Breast epithelium (tissue), 4 donors: ENCODE results near the gene TBCE. TPM values are rescaled to one million over a fixed set of nuclear protein-coding genes. Genes with fewer than 3 reads are reported as not detected.
"Not testable (repeated sequence)": the region's sequence is repeated elsewhere in the genome, so short reads cannot be mapped to it uniquely, and the experiment has no call there.

Experiments used
- DNase-seq, 2 donors: peaks; one replicate each; pipeline ENCODE4 v3.0.0-alpha.2; 2019; ENCODE audit warnings: low spot score in 2 of 2
- H3K27ac ChIP-seq, 2 donors: fragments of 200-600 bp; sonication (generic) in 1 of 2; one replicate each; pipeline ENCODE4 v1.5.1; 2016 to 2019; ENCODE audit warnings: mild to moderate bottlenecking in 1 of 2
- H3K27me3 ChIP-seq, 2 donors: fragments of 200-600 bp; sonication (generic) in 1 of 2; one replicate each; pipeline versions ENCODE4 v1.5.1 to v1.6.0; 2017 to 2019; ENCODE audit warnings: control low read depth in 1 of 2, mild to moderate bottlenecking in 1 of 2
- H3K36me3 ChIP-seq: fragments of 200-600 bp; one replicate; pipeline ENCODE4 v1.5.1; 2019
- H3K4me1 ChIP-seq, 2 donors: fragments of 200-600 bp; sonication (generic); one replicate each; pipeline ENCODE4 v1.5.1; 2016 to 2019; ENCODE audit warnings: control low read depth in 1 of 2
- H3K4me3 ChIP-seq, 3 donors: fragments of 200-600 bp; sonication (generic); 1 replicate in 2 of 3; 2 replicates in 1 of 3; pipeline ENCODE4 v1.5.1; 2016 to 2019; ENCODE audit warnings: mild to moderate bottlenecking in 3 of 3, moderate library complexity in 2 of 3
- H3K9me3 ChIP-seq, 2 donors: fragments of 200-600 bp; sonication (generic) in 1 of 2; one replicate each; pipeline ENCODE4 v1.5.1; 2016 to 2019; ENCODE audit warnings: control low read depth in 1 of 2
- CTCF ChIP-seq, 3 donors: fragments of 450-650 bp; IDR thresholded peaks; one replicate each; pipeline ENCODE4 v1.5.1; 2016 to 2017; ENCODE audit warnings: antibody characterized with exemption in 3 of 3, mild to moderate bottlenecking in 3 of 3, moderate library complexity in 3 of 3
- POLR2A ChIP-seq: fragments of 450-650 bp; IDR thresholded peaks from one replicate; pipeline ENCODE4 v1.6.1; 2016; ENCODE audit warnings: antibody characterized with exemption, mild to moderate bottlenecking, moderate library complexity
- POLR2AphosphoS5 ChIP-seq, 3 donors: sonication (generic); formaldehyde crosslinking; IDR thresholded peaks; one replicate each; pipeline ENCODE4 v1.6.1; 2017; ENCODE audit warnings: antibody characterized with exemption in 3 of 3
- intact Hi-C: fragments of 100-400 bp; cut with DNase I; formaldehyde crosslinking; loops from one replicate; pipeline ENCODE4 v1.15.1; 2023; ENCODE audit warnings: low total_unique reads
- total RNA-seq, 3 donors: library from RNA; depleted of rRNA; stranded (reverse); fragments of >200 nt; gene quantifications; one replicate each; pipeline ENCODE4 v1.1.0, GENCODE V29; 2016

TBCE gene
- total RNA-seq, 3 donors from 2014 or later: 13.3 to 21.2 (median 19.7) TPM

- Histone ChIP-seq H3K4me3 (no peak overlapping the region), H3K9me3 (no peaks in the 10 kb centered on the region), H3K36me3 (no peaks in the 10 kb centered on the region), H3K27ac (no peak overlapping the region), H3K4me1 (no peaks in the 10 kb centered on the region), H3K27me3 (no peaks in the 10 kb centered on the region)
- TF ChIP-seq POLR2AphosphoS5 (IDR thresholded peaks at IDR 0.05) (no peak), CTCF (IDR thresholded peaks at IDR 0.05) (no peak)
- DNase-seq: no peak
- intact Hi-C loops: no loop called here
Observed at GRCh38 chr1:235366286-235366685, 941 bp upstream of the TBCE start.

- DNase-seq: no peak
- Histone ChIP-seq H3K27ac (no peak overlapping the region), H3K27me3 (no peaks in the 10 kb centered on the region), H3K4me3 (peak overlapping the region in 1 of 3 donors; percentile 77), H3K4me1 (no peaks in the 10 kb centered on the region), H3K9me3 (no peaks in the 10 kb centered on the region), H3K36me3 (no peaks in the 10 kb centered on the region)
- intact Hi-C loops: no loop called here
- no peak for TF ChIP-seq POLR2AphosphoS5 (IDR thresholded peaks at IDR 0.05)
- no peak for TF ChIP-seq POLR2A
- no peak for TF ChIP-seq CTCF (IDR thresholded peaks at IDR 0.05)
Observed at GRCh38 chr1:235368428-235368827, 1.2 kb downstream of the TBCE start.

GRCh38 chr1:235369802-235370201, 2.6 kb downstream of the TBCE start:
- intact Hi-C loops: no loop called here
- no peaks in the 10 kb centered on the region for H3K36me3 ChIP-seq
- H3K4me1 ChIP-seq: no peaks in the 10 kb centered on the region
- H3K27ac ChIP-seq: no peak overlapping the region
- H3K9me3 ChIP-seq: no peaks in the 10 kb centered on the region
- no peak for DNase-seq
- H3K27me3 ChIP-seq: no peaks in the 10 kb centered on the region
- no peak overlapping the region for H3K4me3 ChIP-seq
- TF ChIP-seq CTCF (IDR thresholded peaks at IDR 0.05): no peak
- TF ChIP-seq POLR2A: no peak
- TF ChIP-seq POLR2AphosphoS5 (IDR thresholded peaks at IDR 0.05): no peak

- intact Hi-C loops: no loop called here
- no peak overlapping the region for H3K27ac ChIP-seq
- no peak for DNase-seq
Observed at GRCh38 chr1:235375919-235376605, 8.8 kb downstream of the TBCE start.

GRCh38 chr1:235378134-235378735, 11.0 kb downstream of the TBCE start:
- DNase-seq, H3K4me3 ChIP-seq: not testable (repeated sequence)

More at GRCh38 chr1:235375919-235376605, 8.8 kb downstream of the TBCE start:
- TF ChIP-seq CTCF (IDR thresholded peaks at IDR 0.05) (no peak), POLR2A (no peak), POLR2AphosphoS5 (IDR thresholded peaks at IDR 0.05) (no peak)
- Histone ChIP-seq H3K4me1 (no peaks in the 10 kb centered on the region), H3K36me3 (no peaks in the 10 kb centered on the region), H3K9me3 (no peaks in the 10 kb centered on the region), H3K27me3 (no peaks in the 10 kb centered on the region), H3K4me3 (no peak overlapping the region)

GRCh38 chr1:235381955-235382739, 14.9 kb downstream of the TBCE start:
- H3K4me1 ChIP-seq, H3K27me3 ChIP-seq, DNase-seq, H3K4me3 ChIP-seq, H3K36me3 ChIP-seq, intact Hi-C loops, H3K27ac ChIP-seq, H3K9me3 ChIP-seq: not testable (repeated sequence)

More at GRCh38 chr1:235378134-235378735, 11.0 kb downstream of the TBCE start:
- H3K36me3 ChIP-seq, H3K27ac ChIP-seq, H3K9me3 ChIP-seq, H3K27me3 ChIP-seq, H3K4me1 ChIP-seq, intact Hi-C loops: not testable (repeated sequence)

- H3K4me3 ChIP-seq, H3K9me3 ChIP-seq, H3K27me3 ChIP-seq, H3K27ac ChIP-seq, DNase-seq, H3K4me1 ChIP-seq, H3K36me3 ChIP-seq, intact Hi-C loops: not testable (repeated sequence)
Observed at GRCh38 chr1:235385633-235386032, 18.4 kb downstream of the TBCE start.
